Measurements from ENCODE around the gene FBLN5.

The FBLN5 gene

DNA sequence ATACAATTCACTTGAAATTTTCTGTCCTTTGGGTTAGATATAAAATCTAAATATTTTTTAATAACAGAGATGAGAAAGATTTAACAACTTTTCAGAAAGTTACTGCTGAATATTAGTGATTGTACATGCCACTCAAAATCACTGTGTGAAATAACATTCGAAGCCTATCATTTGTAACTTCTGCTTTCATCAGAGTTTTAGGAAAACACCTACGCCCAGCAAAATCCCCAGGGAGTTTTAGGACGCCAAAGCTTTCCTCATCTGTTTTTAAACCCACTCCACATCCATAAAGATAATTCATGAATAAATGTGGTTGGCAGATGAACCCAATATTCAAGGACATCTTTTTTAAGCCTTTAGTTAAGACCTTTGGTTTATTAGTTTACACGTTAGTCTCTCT lies 104.1 kb downstream of the FBLN5 start:
- peaks cover 84% of the 10 kb centered on the region for H3K36me3 Mint-ChIP-seq
- no peaks in the 10 kb centered on the region for H3K9me3 Mint-ChIP-seq
- peaks cover 39% of the 10 kb centered on the region for H3K4me1 Mint-ChIP-seq
- H3K27me3 Mint-ChIP-seq = no peaks in the 10 kb centered on the region
- DNase-seq = no peak
- no peak overlapping the region for H3K27ac Mint-ChIP-seq
- CTCF ChIA-PET = no interaction called here
- H3K4me3 Mint-ChIP-seq = no peak overlapping the region

DNA sequence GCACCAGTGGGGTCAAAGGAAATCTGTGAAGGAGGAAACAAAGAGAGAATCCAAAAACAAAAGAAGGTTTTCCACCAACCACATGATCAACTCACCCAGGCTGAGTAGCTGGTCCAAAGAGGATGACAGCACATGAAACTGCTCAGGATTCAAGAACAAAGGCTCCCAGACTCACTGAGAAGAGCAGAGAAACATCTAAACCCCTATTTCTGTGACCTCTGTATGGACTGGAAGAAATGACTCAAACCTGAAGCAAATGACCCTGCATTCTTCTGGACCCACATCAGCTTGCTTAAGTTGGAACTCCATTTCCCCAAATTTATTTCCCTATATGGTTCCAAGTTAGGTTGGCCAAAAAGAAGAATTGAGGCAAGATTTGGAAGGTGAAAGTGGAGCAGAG lies 106.4 kb downstream of the FBLN5 start:
- H3K4me1 Mint-ChIP-seq = peaks cover 56% of the 10 kb centered on the region
- H3K4me3 Mint-ChIP-seq = no peak overlapping the region
- H3K27me3 Mint-ChIP-seq = peaks cover 11% of the 10 kb centered on the region
- CTCF ChIA-PET = interaction anchor here (1.1 to 1.9 kb wide), 2 partner anchors 15 to 16 kb away, joined by 3 to 5 read pairs; no protein-coding TSS in a partner anchor
- DNase-seq = no peak
- H3K27ac Mint-ChIP-seq = no peak overlapping the region
- H3K9me3 Mint-ChIP-seq = no peaks in the 10 kb centered on the region
- peaks cover 84% of the 10 kb centered on the region for H3K36me3 Mint-ChIP-seq

DNA sequence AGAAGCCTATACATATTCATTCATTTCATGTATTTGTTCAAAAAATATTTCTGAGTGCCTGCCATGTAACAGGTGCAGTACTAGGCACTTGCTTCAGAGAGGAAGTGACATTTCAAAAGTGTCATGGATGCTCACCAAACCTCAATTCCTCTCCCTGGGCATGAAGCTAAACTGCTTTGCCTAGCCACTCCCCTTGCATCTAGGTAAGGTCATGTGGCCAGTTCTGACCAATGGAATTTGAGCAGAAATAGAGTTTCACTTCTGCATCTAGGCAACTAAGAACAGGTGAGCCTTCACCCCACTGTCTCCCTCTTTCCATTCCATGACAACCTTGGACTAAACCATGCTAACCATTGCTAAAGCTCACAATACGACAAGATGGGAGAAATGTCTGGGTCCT lies 107.7 kb downstream of the FBLN5 start:
- Mint-ChIP-seq H3K27ac (no peak overlapping the region), H3K9me3 (no peaks in the 10 kb centered on the region), H3K36me3 (peaks cover 82% of the 10 kb centered on the region), H3K4me3 (no peak overlapping the region), H3K4me1 (peaks cover 66% of the 10 kb centered on the region), H3K27me3 (peaks cover 17% of the 10 kb centered on the region)
- CTCF ChIA-PET = interaction anchor here (0.5 to 1.9 kb wide), 2 partner anchors 16 to 666 kb away, joined by 3 to 5 read pairs; no protein-coding TSS in a partner anchor
- DNase-seq = no peak

DNA sequence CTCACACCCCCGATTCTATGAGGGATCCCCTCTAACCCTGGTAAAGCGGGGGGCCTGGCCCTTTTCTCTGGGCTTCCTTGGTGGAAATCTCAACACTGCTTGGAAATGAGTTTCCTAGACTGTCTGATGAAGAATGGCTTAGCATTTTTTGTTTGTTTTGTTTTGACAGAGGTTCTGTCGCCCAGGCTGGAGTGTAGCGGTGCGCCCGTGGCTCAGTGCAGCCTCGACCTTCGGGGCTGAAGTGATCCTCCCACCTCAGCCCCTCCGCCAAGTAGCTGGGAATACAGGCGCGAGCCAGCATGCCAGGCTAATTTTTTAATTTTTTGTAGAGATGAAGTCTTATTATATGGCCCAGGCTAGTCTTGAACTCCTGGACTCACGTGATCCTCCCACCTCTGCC lies 110.4 kb downstream of the FBLN5 start:
- Mint-ChIP-seq H3K36me3 (peaks cover 77% of the 10 kb centered on the region), H3K27ac (no peak overlapping the region), H3K27me3 (peaks cover 17% of the 10 kb centered on the region), H3K4me3 (peak overlapping the region; percentile 82), H3K4me1 (peaks cover 76% of the 10 kb centered on the region), H3K9me3 (no peaks in the 10 kb centered on the region)
- CTCF ChIA-PET = no interaction called here
- no peak for DNase-seq

DNA sequence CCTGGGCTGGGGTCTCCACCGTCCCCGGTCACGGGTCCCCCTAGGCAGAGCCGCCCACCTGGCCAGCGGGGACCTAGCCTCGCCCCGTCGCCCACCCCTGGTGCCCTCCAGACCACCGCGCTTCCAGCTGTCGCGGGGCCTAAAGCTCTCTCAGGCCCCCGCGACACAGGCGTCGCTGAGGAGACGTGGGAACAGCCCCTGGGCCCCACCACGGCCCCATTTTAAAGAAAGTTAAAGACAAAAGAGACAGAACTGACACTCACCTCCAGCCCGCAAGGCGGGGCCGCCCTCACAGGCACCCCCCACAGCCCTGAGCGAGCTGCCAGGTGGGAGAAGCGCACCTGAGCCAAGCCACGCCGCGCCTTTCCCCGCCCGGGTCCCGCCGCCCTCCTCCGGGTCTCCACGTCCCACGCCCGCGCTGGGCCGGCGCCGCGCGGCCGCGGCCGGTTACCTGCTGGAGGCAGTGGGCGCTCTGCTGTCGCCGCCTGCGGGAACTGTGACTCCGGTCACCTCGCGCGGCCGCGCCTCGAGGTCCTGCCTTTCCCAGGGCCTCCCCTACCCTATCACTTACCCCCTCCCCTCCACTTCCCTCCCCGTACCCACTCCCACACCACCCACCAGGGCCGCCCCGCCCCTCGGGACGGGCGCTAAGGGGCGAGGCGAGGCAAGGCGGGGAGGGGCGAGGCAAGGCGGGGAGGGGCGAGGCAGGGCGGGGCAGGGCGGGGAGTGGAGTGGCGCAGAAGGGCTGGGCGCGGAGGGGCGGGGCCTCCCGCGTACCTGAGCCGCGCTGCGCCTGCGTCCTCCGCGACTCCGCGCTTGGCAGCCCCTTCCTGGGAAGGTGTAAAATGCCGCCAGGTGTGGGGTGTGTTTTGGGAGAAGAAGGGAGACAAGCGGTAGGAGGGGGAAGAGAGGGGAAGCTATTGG lies 111.3 kb downstream of the FBLN5 start:
- Mint-ChIP-seq H3K27me3 (peaks cover 17% of the 10 kb centered on the region), H3K36me3 (peaks cover 71% of the 10 kb centered on the region), H3K4me3 (peak overlapping the region; percentile 82), H3K27ac (no peak overlapping the region), H3K9me3 (no peaks in the 10 kb centered on the region), H3K4me1 (peaks cover 68% of the 10 kb centered on the region)
- DNase-seq = peak; percentile 88
- CTCF ChIA-PET = interaction anchor here (0.9 kb wide), 1 partner anchor 38 kb away, joined by 3 read pairs; no protein-coding TSS in a partner anchor

DNA sequence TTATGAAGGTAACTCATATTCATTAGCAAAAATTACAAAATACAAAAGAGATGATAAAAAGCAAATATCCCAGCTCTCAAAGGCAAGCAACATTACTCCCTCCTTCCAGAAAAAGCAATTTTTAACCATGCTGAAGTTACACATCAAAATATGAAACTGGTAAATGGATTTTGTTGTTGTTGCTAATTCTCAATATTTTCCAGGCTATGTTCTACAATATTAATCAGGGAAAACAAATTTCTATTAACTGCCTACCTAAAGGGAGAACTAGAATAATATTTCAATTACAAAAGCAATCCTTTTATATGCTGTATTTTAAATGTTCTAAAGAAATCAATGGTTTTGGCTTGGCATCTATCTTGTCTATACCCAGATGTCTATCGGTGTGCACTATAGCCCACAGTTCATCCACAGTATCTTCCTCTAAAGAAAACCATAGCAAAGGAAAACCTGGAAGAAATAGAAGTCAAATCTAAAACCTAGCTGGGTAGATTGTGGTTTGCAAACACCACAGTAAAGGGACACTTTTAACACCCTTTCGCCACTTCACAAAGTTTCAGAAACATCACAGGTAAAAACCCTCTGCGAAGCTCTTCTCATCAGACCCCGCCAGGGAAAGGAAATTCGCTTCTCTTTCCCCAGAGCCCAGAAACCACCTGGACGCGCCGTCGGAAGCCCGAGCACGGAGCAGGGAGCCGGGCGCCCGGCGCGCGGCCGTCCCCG lies 112.1 kb downstream of the FBLN5 start:
- Mint-ChIP-seq H3K4me1 (peaks cover 66% of the 10 kb centered on the region), H3K4me3 (peak overlapping the region; percentile 67), H3K27me3 (peaks cover 17% of the 10 kb centered on the region), H3K27ac (peak overlapping the region; percentile 40), H3K9me3 (no peaks in the 10 kb centered on the region), H3K36me3 (peaks cover 68% of the 10 kb centered on the region)
- peak; percentile 38 for DNase-seq
- CTCF ChIA-PET = interaction anchor here (0.9 kb wide), 1 partner anchor 39 kb away, joined by 3 read pairs; no protein-coding TSS in a partner anchor

DNA sequence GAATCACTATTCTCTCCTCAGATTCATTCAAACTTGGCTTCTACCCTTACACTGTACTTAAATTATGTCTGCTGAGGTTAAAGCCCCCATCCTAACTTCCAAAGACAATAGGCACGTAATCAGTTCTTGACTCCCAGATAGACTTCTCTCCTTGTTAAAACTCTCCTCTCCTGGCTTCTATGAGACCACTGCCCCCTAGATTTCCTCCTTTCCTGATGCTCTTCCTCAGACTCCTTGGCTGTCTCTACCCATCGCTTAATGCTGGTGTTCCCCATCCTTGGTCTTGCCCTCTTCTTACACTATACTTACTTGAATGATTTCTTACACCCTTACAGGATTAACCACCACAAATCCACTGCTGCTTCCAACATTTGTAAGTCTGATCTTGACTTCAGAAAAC lies 112.9 kb downstream of the FBLN5 start:
- no peaks in the 10 kb centered on the region for H3K9me3 Mint-ChIP-seq
- no peak overlapping the region for H3K4me3 Mint-ChIP-seq
- peaks cover 17% of the 10 kb centered on the region for H3K27me3 Mint-ChIP-seq
- H3K27ac Mint-ChIP-seq = no peak overlapping the region
- H3K36me3 Mint-ChIP-seq = peaks cover 68% of the 10 kb centered on the region
- no peak for DNase-seq
- peaks cover 66% of the 10 kb centered on the region for H3K4me1 Mint-ChIP-seq
- CTCF ChIA-PET = no interaction called here

DNA sequence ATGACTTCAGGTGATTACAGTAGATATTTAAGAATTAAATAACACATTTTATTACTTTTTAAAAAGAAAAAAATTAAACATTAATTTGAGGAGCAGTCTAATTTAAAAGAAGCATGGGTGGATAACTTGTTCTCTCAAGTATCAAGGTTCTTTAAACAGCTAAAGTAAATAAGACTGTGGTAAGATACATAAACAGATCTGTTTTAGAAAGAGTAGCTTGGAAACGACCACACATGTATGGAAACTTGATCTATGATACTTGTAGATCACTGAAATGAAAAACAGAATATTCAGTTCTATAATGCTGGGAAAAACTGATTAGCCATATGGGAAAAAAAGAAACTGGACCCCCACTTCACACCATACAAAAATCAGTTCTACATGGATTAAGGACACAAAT lies 116.2 kb downstream of the FBLN5 start:
- no peak overlapping the region for H3K27ac Mint-ChIP-seq
- H3K4me3 Mint-ChIP-seq = no peak overlapping the region
- CTCF ChIA-PET = interaction anchor here (1.3 kb wide), 1 partner anchor 116 kb away, joined by 3 read pairs; no protein-coding TSS in a partner anchor
- H3K36me3 Mint-ChIP-seq = peaks cover 60% of the 10 kb centered on the region
- no peaks in the 10 kb centered on the region for H3K9me3 Mint-ChIP-seq
- DNase-seq = no peak
- peaks cover 44% of the 10 kb centered on the region for H3K4me1 Mint-ChIP-seq
- H3K27me3 Mint-ChIP-seq = peaks cover 7% of the 10 kb centered on the region

DNA sequence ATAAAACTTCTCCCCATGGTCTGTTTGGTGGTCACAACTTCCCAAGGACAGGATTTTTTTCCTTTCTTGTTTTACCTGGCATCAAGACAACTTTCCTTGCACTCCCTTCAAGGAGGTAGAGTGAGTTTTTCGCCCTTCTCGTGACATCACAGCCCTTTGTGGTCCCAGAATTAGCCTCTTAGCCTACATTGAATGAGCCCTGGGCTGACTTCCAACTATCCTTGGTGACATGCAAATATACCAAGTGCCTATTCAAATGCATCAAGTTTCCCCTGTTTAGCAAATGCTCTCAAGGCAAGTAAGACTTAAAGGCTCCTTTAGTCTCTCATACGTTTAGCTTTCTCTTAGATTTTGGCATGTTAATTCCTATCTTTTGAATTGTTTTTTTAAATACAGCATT lies 116.7 kb downstream of the FBLN5 start:
- no peak for DNase-seq
- CTCF ChIA-PET = interaction anchor here (1.3 kb wide), 1 partner anchor 116 kb away, joined by 3 read pairs; no protein-coding TSS in a partner anchor
- Mint-ChIP-seq H3K9me3 (no peaks in the 10 kb centered on the region), H3K27ac (no peak overlapping the region), H3K36me3 (peaks cover 62% of the 10 kb centered on the region), H3K4me3 (no peak overlapping the region), H3K4me1 (peaks cover 43% of the 10 kb centered on the region), H3K27me3 (peaks cover 4% of the 10 kb centered on the region)

DNA sequence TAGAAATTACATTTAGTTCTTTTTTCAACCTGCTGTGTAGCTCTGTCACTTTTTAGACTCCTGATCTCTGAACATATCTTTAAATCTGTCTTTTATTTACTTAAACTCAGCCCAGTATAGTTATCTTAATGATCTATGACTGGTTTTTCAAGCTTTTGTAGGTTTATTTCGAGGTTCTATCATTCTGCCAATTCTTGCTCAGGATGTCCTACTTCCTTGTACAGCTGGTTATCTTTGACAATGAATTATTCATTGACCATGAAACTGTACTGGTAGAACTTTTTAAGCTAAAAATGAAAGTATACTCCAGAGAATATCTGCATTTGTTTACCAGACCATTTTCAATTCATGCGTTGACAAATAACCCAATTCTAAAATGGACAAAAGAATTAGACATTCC lies 118.0 kb downstream of the FBLN5 start:
- H3K9me3 Mint-ChIP-seq = no peaks in the 10 kb centered on the region
- CTCF ChIA-PET = interaction anchor here (1.3 kb wide), 1 partner anchor 82 kb away, joined by 3 read pairs; no protein-coding TSS in a partner anchor
- no peak overlapping the region for H3K4me3 Mint-ChIP-seq
- H3K4me1 Mint-ChIP-seq = peaks cover 32% of the 10 kb centered on the region
- no peaks in the 10 kb centered on the region for H3K27me3 Mint-ChIP-seq
- no peak overlapping the region for H3K27ac Mint-ChIP-seq
- no peak for DNase-seq
- peaks cover 60% of the 10 kb centered on the region for H3K36me3 Mint-ChIP-seq

DNA sequence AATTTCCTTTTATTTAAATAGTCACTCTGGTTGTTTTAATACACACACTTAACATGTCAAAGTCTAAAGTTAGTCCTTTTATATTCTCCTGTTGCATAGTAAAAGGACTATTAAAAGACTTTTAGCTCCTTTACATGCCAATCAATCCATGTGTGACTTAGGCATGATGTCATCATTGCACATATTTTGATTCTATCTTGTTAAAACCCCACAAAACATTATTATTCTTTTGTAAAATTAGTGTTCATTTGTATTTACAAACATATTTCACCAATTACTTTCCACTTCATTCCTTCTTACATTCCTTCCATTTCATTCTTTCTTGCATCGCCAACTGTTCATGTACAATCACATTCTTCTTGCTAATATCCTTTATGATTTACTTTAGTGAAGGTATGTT lies 119.7 kb downstream of the FBLN5 start:
- Mint-ChIP-seq H3K27ac (no peak overlapping the region), H3K9me3 (no peaks in the 10 kb centered on the region), H3K4me3 (no peak overlapping the region), H3K36me3 (peaks cover 58% of the 10 kb centered on the region), H3K4me1 (peaks cover 21% of the 10 kb centered on the region), H3K27me3 (no peaks in the 10 kb centered on the region)
- CTCF ChIA-PET = interaction anchor here (0.6 kb wide), 1 partner anchor 612 kb away, joined by 3 read pairs; no protein-coding TSS in a partner anchor
- no peak for DNase-seq

Measured in activated naive CD4-positive, alpha-beta T cell treated with anti-CD3 and anti-CD28 coated beads, Interleukin-2, amount 10 ng/mL, durations not matched to agents 7 days and 5 days (primary cell).